Urinary bladder (tissue), 4 donors: ENCODE results near the gene PAX8. TPM values are rescaled to one million over a fixed set of nuclear protein-coding genes. Genes with fewer than 3 reads are reported as not detected.

Source experiments
- DNase-seq: peaks from one replicate; pipeline ENCODE4 v3.0.0-alpha.2; 2015; ENCODE audit errors: extremely low spot score
- H3K27ac ChIP-seq: one replicate; pipeline ENCODE4 v1.5.1; 2013; ENCODE audit warnings: low read depth, mild to moderate bottlenecking, moderate library complexity
- H3K36me3 ChIP-seq: one replicate; pipeline ENCODE4 v1.6.1; 2013; ENCODE audit warnings: mild to moderate bottlenecking, moderate library complexity; ENCODE audit not compliant: insufficient read depth
- H3K4me1 ChIP-seq: one replicate; pipeline ENCODE4 v1.6.1; 2013; ENCODE audit warnings: mild to moderate bottlenecking, moderate library complexity; ENCODE audit not compliant: insufficient read depth
- H3K4me3 ChIP-seq: one replicate; pipeline ENCODE4 v1.5.1; 2013; ENCODE audit warnings: low read depth, low read length
- WGBS: extraction: QIAGEN DNeasy Blood & Tissue Kit; methylation state at CpG from one replicate; pipeline ENCODE4 v1.1.7; 2013; 5-methylcytosine and 5-hydroxymethylcytosine counted together
- polyA plus RNA-seq: library from polyadenylated mRNA; stranded (reverse); fragments of 200-250 nt; gene quantifications from one replicate; pipeline ENCODE4 v1.2.3, GENCODE V29; 2013
- total RNA-seq: library from RNA; depleted of rRNA; stranded (reverse); fragments of >200 nt; gene quantifications from one replicate; pipeline ENCODE4 v1.2.3, GENCODE V29; 2014
- donor health status: healthy with polysubstance abuse.
- donor health status: healthy.

PAX8 gene
- total and polyA plus RNA-seq, 2 donors = 0.19 to 0.26 TPM

- H3K4me1 ChIP-seq = no peaks in the 10 kb centered on the region
- DNase-seq = no peak
- H3K27ac ChIP-seq = no peak overlapping the region
- no peaks in the 10 kb centered on the region for H3K36me3 ChIP-seq
- no peak overlapping the region for H3K4me3 ChIP-seq
- WGBS = 83% methylated on average over 4 of the region's 4 CpGs
Observed at GRCh38 chr2:113268621-113269360, 9.9 kb downstream of the PAX8 start.

- Histone ChIP-seq H3K27ac (no peak overlapping the region), H3K4me3 (no peak overlapping the region), H3K36me3 (no peaks in the 10 kb centered on the region), H3K4me1 (no peaks in the 10 kb centered on the region)
- 76% methylated on average over 7 of the region's 7 CpGs for WGBS
- no peak for DNase-seq
Observed at GRCh38 chr2:113266431-113266830, 12.3 kb downstream of the PAX8 start.

GRCh38 chr2:113264713-113265403 is 13.9 kb downstream of the PAX8 start:
- WGBS = 56% methylated on average over 9 of the region's 9 CpGs
- no peaks in the 10 kb centered on the region for H3K36me3 ChIP-seq
- H3K4me1 ChIP-seq = no peaks in the 10 kb centered on the region
- H3K4me3 ChIP-seq = no peak overlapping the region
- no peak for DNase-seq
- H3K27ac ChIP-seq = no peak overlapping the region

GRCh38 chr2:113263546-113263945 is 15.2 kb downstream of the PAX8 start:
- Histone ChIP-seq H3K27ac (no peak overlapping the region), H3K4me3 (no peak overlapping the region), H3K36me3 (no peaks in the 10 kb centered on the region), H3K4me1 (no peaks in the 10 kb centered on the region)
- no peak for DNase-seq
- 52% methylated on average over 1 of the region's 1 CpG for WGBS

GRCh38 chr2:113260991-113261390 is 17.7 kb downstream of the PAX8 start:
- no peak for DNase-seq
- H3K4me3 ChIP-seq = no peak overlapping the region
- WGBS = 65% methylated on average over 6 of the region's 6 CpGs
- H3K27ac ChIP-seq = no peak overlapping the region
- no peaks in the 10 kb centered on the region for H3K36me3 ChIP-seq
- H3K4me1 ChIP-seq = no peaks in the 10 kb centered on the region

- DNase-seq = no peak
- Histone ChIP-seq H3K4me3 (no peak overlapping the region), H3K36me3 (no peaks in the 10 kb centered on the region), H3K27ac (no peak overlapping the region), H3K4me1 (no peaks in the 10 kb centered on the region)
- WGBS = 76% methylated on average over 6 of the region's 6 CpGs
Observed at GRCh38 chr2:113258471-113259147, 20.1 kb downstream of the PAX8 start.

GRCh38 chr2:113257516-113258264 is 21.0 kb downstream of the PAX8 start:
- Histone ChIP-seq H3K4me3 (no peak overlapping the region), H3K4me1 (no peaks in the 10 kb centered on the region), H3K36me3 (no peaks in the 10 kb centered on the region), H3K27ac (no peak overlapping the region)
- DNase-seq = no peak
- 67% methylated on average over 7 of the region's 7 CpGs for WGBS

GRCh38 chr2:113255140-113256070 is 23.3 kb downstream of the PAX8 start:
- Histone ChIP-seq H3K36me3 (no peaks in the 10 kb centered on the region), H3K4me3 (no peak overlapping the region), H3K4me1 (no peaks in the 10 kb centered on the region), H3K27ac (no peak overlapping the region)
- WGBS = 27% methylated on average over 4 of the region's 4 CpGs
- DNase-seq = no peak

GRCh38 chr2:113253453-113253852 is 25.3 kb downstream of the PAX8 start:
- Histone ChIP-seq H3K27ac (no peak overlapping the region), H3K4me3 (no peak overlapping the region), H3K4me1 (no peaks in the 10 kb centered on the region), H3K36me3 (no peaks in the 10 kb centered on the region)
- DNase-seq = no peak
- 82% methylated on average over 4 of the region's 4 CpGs for WGBS

- Histone ChIP-seq H3K4me3 (no peak overlapping the region), H3K4me1 (no peaks in the 10 kb centered on the region), H3K36me3 (no peaks in the 10 kb centered on the region), H3K27ac (no peak overlapping the region)
- WGBS = 99% methylated on average over 3 of the region's 3 CpGs
- DNase-seq = no peak
Observed at GRCh38 chr2:113252047-113252590, 26.6 kb downstream of the PAX8 start.

GRCh38 chr2:113251118-113251517 is 27.6 kb downstream of the PAX8 start:
- Histone ChIP-seq H3K4me1 (no peaks in the 10 kb centered on the region), H3K4me3 (no peak overlapping the region), H3K36me3 (no peaks in the 10 kb centered on the region), H3K27ac (no peak overlapping the region)
- DNase-seq = no peak
- 80% methylated on average over 7 of the region's 7 CpGs for WGBS

GRCh38 chr2:113248997-113249770 is 29.5 kb downstream of the PAX8 start:
- no peaks in the 10 kb centered on the region for H3K4me1 ChIP-seq
- no peaks in the 10 kb centered on the region for H3K36me3 ChIP-seq
- WGBS = 44% methylated on average over 10 of the region's 10 CpGs
- no peak overlapping the region for H3K27ac ChIP-seq
- H3K4me3 ChIP-seq = no peak overlapping the region
- DNase-seq = no peak
